Right lobe of liver (tissue), 6 donors: Measurements from ENCODE around the gene VPS35L. TPM values are rescaled to one million over a fixed set of nuclear protein-coding genes. Genes with fewer than 3 reads are reported as not detected.

Experiments used
- ATAC-seq, 4 donors: fragments of 200-7000 bp; cut with Tn5 transposase; one replicate each; pipeline ENCODE4 v1.9.1; 2020; ENCODE audit warnings: mild to moderate bottlenecking in 4 of 4, moderate library complexity in 4 of 4
- DNase-seq, 3 donors: peaks; one replicate each; pipeline ENCODE4 v3.0.0-alpha.2; 2020
- H3K27ac ChIP-seq, 3 donors: fragments of 200-600 bp; one replicate each; pipeline ENCODE4 v1.8.0; 2022
- H3K27me3 ChIP-seq, 2 donors: fragments of 200-600 bp; one replicate each; pipeline ENCODE4 v1.8.0; 2022
- H3K36me3 ChIP-seq, 4 donors: fragments of 200-600 bp; sonication (generic) in 1 of 4; one replicate each; pipeline versions ENCODE4 v1.5.1 to v1.8.0; 2017 to 2022; ENCODE audit warnings: control low read depth in 1 of 4
- H3K4me1 ChIP-seq, 4 donors: fragments of 200-600 bp; sonication (generic) in 1 of 4; one replicate each; pipeline versions ENCODE4 v1.5.1 to v1.8.0; 2017 to 2022; ENCODE audit warnings: control low read depth in 1 of 4
- H3K4me3 ChIP-seq, 3 donors: fragments of 200-600 bp; one replicate each; pipeline ENCODE4 v1.8.0; 2022
- H3K9me3 ChIP-seq, 4 donors: fragments of 200-600 bp; sonication (generic) in 1 of 4; one replicate each; pipeline versions ENCODE4 v1.5.1 to v1.8.0; 2017 to 2022; ENCODE audit warnings: control low read depth in 1 of 4
- POLR2A ChIP-seq: fragments of 450-650 bp; IDR thresholded peaks from one replicate; pipeline ENCODE4 v1.6.1; 2017; ENCODE audit warnings: antibody characterized with exemption, mild to moderate bottlenecking
- WGBS: methylation state at CpG from one replicate; pipeline ENCODE4 v1.1.6; 2018; ENCODE audit warnings: low coverage, low lambda C conversion rate; ENCODE audit not compliant: insufficient coverage; ENCODE audit errors: missing lambda C conversion rate; 5-methylcytosine and 5-hydroxymethylcytosine counted together
- intact Hi-C, 2 donors: fragments of 100-400 bp; cut with DNase I; formaldehyde crosslinking; loops; one replicate each; pipeline versions ENCODE4 v1.11.2 to v1.14.1; 2022
- total RNA-seq, 6 experiments: library from RNA; depleted of rRNA in 2 of 6; stranded (reverse); fragments of >200 nt in 2 of 6; fragmentation: NEBNext Ultra II Directional in 3 of 6; extraction: Animal tissue kit (Norgen Biotek cat#: 25700) in 3 of 6; gene quantifications; one replicate each; pipeline versions ENCODE4 v1.1.0 to v1.2.4, GENCODE V29; 2016 to 2023
- TF ChIP-seq, protein P1 (sequence below), 4 donors: fragments of 200-600 bp in 3 of 4; fragments of 450-650 bp in 1 of 4; IDR thresholded peaks; one replicate each; pipeline versions ENCODE4 v1.5.1 to v1.8.0; 2016 to 2022; ENCODE audit warnings: antibody characterized with exemption in 4 of 4, mild to moderate bottlenecking in 2 of 4
- donor health status: DM: no; HTN: yes; CAD: no.
- donor health status: DM: no; HTN: no; CAD: no.
- donor health status: DM: no; HTN: no; CAD: no.
- donor health status: DM: no; HTN: yes; CAD: no.
- donor health status: DM: no; HTN: yes; CAD: no.

Gene VPS35L
- total RNA-seq, 6 experiments from 2014 or later: 19.3 to 24.3 (median 20.4) TPM

DNA sequence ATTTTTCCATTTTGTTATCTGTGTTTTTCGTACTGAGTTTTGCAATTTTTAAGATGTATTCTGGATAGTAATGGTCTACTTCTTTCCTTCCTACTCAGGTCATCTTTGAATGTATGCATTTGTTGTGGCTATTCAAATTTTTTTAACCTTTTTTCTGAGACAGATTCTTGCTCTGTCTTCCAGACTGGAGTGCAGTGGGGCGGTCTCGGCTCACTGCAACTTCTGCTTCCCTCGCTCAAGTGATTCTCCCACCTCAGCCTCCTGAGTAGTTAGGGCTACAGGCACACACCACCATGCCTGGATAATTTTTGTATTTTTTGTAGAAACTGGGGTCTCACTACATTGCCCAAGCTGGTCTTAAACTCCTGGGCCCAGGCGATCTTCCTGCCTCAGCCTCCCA, 33.6 kb downstream of the VPS35L start:
- Histone ChIP-seq H3K27ac (no peak overlapping the region), H3K4me3 (no peak overlapping the region), H3K27me3 (no peaks in the 10 kb centered on the region), H3K9me3 (no peaks in the 10 kb centered on the region), H3K4me1 (no peaks in the 10 kb centered on the region), H3K36me3 (peaks cover 0 to 21% (median 8%) of the 10 kb centered on the region in 4 donors)
- ATAC-seq: no peak
- intact Hi-C loops: no loop called here
- WGBS: 94% methylated on average over 5 of the region's 5 CpGs
- TF ChIP-seq, protein P1, sequence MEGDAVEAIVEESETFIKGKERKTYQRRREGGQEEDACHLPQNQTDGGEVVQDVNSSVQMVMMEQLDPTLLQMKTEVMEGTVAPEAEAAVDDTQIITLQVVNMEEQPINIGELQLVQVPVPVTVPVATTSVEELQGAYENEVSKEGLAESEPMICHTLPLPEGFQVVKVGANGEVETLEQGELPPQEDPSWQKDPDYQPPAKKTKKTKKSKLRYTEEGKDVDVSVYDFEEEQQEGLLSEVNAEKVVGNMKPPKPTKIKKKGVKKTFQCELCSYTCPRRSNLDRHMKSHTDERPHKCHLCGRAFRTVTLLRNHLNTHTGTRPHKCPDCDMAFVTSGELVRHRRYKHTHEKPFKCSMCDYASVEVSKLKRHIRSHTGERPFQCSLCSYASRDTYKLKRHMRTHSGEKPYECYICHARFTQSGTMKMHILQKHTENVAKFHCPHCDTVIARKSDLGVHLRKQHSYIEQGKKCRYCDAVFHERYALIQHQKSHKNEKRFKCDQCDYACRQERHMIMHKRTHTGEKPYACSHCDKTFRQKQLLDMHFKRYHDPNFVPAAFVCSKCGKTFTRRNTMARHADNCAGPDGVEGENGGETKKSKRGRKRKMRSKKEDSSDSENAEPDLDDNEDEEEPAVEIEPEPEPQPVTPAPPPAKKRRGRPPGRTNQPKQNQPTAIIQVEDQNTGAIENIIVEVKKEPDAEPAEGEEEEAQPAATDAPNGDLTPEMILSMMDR (IDR thresholded peaks at IDR 0.05): no peak
- no peak for TF ChIP-seq POLR2A
- no peak for DNase-seq

DNA sequence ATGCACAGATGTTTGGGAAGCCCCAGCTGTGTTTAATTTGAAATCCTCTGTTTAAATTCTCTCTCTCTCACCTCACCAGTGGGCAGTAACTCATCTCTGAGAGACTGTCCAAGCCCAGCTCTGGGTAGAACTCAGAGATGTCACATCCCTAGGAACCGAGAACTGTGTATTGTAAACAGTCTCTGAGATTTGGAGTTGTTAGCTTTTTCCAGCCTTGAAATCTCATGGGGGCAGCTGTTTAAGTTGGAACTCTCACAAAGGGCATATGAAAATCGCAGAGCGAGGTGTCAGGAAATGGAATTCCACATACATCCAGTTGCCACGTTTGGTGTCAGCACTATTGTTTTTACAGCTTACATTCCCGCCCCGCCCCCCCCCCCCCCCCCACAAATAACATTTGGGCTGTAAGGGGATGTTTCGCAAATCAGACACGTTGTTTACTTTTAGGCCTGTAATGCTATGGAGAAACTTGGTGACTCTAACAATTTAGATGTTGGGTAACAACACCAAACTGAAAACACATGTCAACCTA, 34.3 kb downstream of the VPS35L start:
- Histone ChIP-seq H3K36me3 (peaks cover 0 to 21% (median 8%) of the 10 kb centered on the region in 4 donors), H3K27me3 (no peaks in the 10 kb centered on the region), H3K4me1 (no peaks in the 10 kb centered on the region), H3K27ac (no peak overlapping the region), H3K9me3 (no peaks in the 10 kb centered on the region), H3K4me3 (no peak overlapping the region)
- DNase-seq (no peak), ATAC-seq (no peak)
- intact Hi-C loops: no loop called here
- TF ChIP-seq, protein P1 (IDR thresholded peaks at IDR 0.05): no peak
- TF ChIP-seq POLR2A: no peak
- 64% methylated on average over 6 of the region's 8 CpGs for WGBS

DNA sequence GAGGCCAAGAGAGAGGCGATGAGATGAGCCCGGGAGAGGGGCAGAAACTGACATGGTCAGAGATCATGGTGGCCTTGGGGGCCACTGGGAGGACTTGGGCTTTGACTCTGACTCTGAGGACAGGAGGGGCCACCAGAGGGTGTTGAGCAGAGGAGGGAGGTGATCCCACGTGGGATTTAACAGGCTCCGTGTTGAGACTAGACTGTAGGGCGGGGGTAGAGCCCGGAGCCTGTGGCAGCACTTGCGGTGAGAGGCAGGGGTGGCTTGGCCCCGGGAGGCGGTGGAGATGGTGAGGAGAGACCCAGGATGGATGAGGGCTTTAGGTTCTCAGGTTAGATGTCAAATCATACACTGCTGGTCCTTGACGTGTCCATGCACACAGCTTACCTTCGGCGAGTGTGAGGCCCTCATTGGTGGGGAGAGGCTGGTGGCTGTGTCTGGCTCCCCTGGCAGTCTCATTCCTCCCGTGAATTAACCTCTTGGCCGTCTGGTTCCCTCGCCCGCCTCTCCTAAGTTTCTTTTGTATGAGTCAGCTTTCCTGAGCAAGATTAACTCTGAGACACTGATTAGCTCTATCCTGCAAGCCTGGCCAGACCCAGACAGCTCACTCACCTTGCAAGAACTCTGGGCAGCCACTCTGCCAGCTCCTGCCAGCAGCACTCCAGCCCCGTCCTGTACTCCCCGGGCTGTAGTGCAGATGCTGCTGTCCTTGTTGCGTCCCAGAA, 39.7 kb downstream of the VPS35L start:
- no peak for DNase-seq
- no peak for ATAC-seq
- H3K9me3 ChIP-seq: no peaks in the 10 kb centered on the region
- no peaks in the 10 kb centered on the region for H3K4me1 ChIP-seq
- 91% methylated on average over 8 of the region's 19 CpGs for WGBS
- H3K36me3 ChIP-seq: peaks cover 0 to 21% (median 7%) of the 10 kb centered on the region in 4 donors
- no peaks in the 10 kb centered on the region for H3K27me3 ChIP-seq
- no peak overlapping the region for H3K4me3 ChIP-seq
- intact Hi-C loops: no loop called here
- TF ChIP-seq, protein P1 (IDR thresholded peaks at IDR 0.05): no peak
- TF ChIP-seq POLR2A: no peak
- no peak overlapping the region for H3K27ac ChIP-seq

DNA sequence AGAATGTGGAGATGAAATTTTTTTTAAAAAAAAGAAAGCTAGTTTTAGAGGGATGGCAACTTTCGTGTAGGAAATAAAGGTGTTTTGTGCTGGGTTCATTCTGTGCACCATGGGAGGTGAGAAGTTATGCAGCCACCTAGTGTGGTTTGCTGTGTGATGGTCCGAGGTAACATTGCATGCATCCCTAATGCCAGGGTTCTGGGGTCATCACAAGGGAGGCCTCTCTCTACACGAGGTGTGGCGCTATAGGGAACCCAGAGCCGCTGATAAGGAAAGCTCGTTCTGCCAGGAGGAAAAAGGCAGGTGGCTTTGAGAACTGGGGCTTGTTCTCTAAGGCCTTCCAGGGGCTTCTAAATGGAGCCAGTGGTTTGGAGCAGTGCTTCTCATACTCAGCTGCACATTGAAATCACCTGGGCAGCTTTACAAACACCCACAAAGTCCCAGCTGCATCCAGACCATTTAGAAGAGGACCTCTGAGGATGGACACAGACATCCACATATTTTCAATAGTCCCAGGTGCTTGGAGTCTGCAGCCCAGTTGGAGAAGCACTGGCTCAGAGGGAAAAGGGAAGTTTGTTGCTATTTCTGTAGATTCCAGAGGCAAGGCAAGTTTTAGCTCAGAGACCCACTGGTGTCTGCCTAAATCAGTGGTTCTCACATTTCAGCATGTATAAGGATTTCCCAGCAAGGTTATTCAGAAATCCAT, 43.5 kb downstream of the VPS35L start:
- ATAC-seq: no peak
- no peak for DNase-seq
- Histone ChIP-seq H3K4me3 (no peak overlapping the region), H3K9me3 (no peaks in the 10 kb centered on the region), H3K27me3 (no peaks in the 10 kb centered on the region), H3K4me1 (no peaks in the 10 kb centered on the region), H3K36me3 (peaks cover 0 to 9% (median 0%) of the 10 kb centered on the region in 4 donors), H3K27ac (no peak overlapping the region)
- WGBS: 91% methylated on average over 1 of the region's 6 CpGs
- intact Hi-C loops: no loop called here
- no peak for TF ChIP-seq POLR2A
- TF ChIP-seq, protein P1 (IDR thresholded peaks at IDR 0.05): no peak
